GM12878 (cell line): ENCODE data around the gene RAP1GAP2. TPM values are rescaled to one million over a fixed set of nuclear protein-coding genes. Genes with fewer than 3 reads are reported as not detected.

Experiments used
- ATAC-seq: fragments of 200-7000 bp; cut with Tn5 transposase; 3 replicates; pipeline ENCODE4 v1.9.1; 2020; ENCODE audit warnings: mild to moderate bottlenecking, moderate library complexity
- BruUV-seq: library from RNA; stranded (reverse); fragments of 400-500 nt; replicated peaks from 2 replicates; lab custom pipeline; 2021; lab: Mats Ljungman, UMichigan
- CTCF ChIA-PET: fragments of 300-600 bp; sonication (Branson Sonifier 250); formaldehyde crosslinking; extraction: SDS; loops from one replicate; lab custom pipeline; 2021; ENCODE audit warnings: inconsistent platforms; lab: Yijun Ruan, JAX
- POLR2A ChIA-PET: fragments of 350-600 bp; formaldehyde crosslinking; extraction: SDS; loops from one replicate; lab custom pipeline; 2021; ENCODE audit warnings: inconsistent platforms; lab: Charles Lee
- RAD21 ChIA-PET: fragments of 300-600 bp; sonication (Branson Sonifier 250); formaldehyde crosslinking; loops from one replicate; lab custom pipeline; 2023; ENCODE audit warnings: antibody characterized with exemption; ENCODE audit not compliant: unreplicated experiment; lab: Charles Lee
- SMC1A ChIA-PET: fragments of 300-600 bp; sonication (Branson Sonifier 250); formaldehyde crosslinking; loops from one replicate; lab custom pipeline; 2023; ENCODE audit not compliant: unreplicated experiment, uncharacterized antibody; lab: Charles Lee
- DNase-seq: peaks from one replicate; pipeline ENCODE4 v3.0.0-alpha.2; 2011; ENCODE audit warnings: low read depth, low spot score
- FAIRE-seq: peaks from 3 replicates; lab custom pipeline; 2011; peaks lifted over from hg19 to GRCh38; lab: Jason Lieb, UNC
- H2AFZ ChIP-seq: 2 replicates; pipeline ENCODE4 v1.6.0; 2011; ENCODE audit warnings: low read depth, low read length, control low read depth; ENCODE audit not compliant: control insufficient read depth
- H3K27ac ChIP-seq: 2 replicates; pipeline ENCODE4 v1.5.1; 2011; ENCODE audit warnings: control low read depth; ENCODE audit not compliant: control insufficient read depth, insufficient read depth
- H3K27me3 ChIP-seq, 2 experiments: replicated peaks in 1 of 2; 2 replicates each; pipeline versions ENCODE4 v1.6.0 to v1.6.1; 2011; ENCODE audit warnings: low read length in 1 of 2; ENCODE audit not compliant: control insufficient read depth in 2 of 2, insufficient read depth in 2 of 2
- H3K36me3 ChIP-seq, 2 experiments: 2 replicates each; pipeline ENCODE4 v1.5.1; 2011; ENCODE audit warnings: low read length in 1 of 2; ENCODE audit not compliant: control insufficient read depth in 2 of 2, insufficient read depth in 2 of 2
- H3K4me1 ChIP-seq: 2 replicates; pipeline ENCODE4 v1.6.1; 2011; ENCODE audit warnings: mild to moderate bottlenecking, low read length, moderate library complexity, mixed read lengths; ENCODE audit not compliant: control insufficient read depth, insufficient read depth
- H3K4me2 ChIP-seq: 2 replicates; pipeline ENCODE4 v1.6.0; 2011; ENCODE audit warnings: control low read depth; ENCODE audit not compliant: control insufficient read depth, insufficient read depth
- H3K4me3 ChIP-seq: fragments of 200-600 bp; sonication (generic); 2 replicates; pipeline ENCODE4 v1.5.1; 2016
- H3K79me2 ChIP-seq: 2 replicates; pipeline ENCODE4 v1.6.0; 2011; ENCODE audit warnings: low read length; ENCODE audit not compliant: control insufficient read depth, insufficient read depth
- H3K9ac ChIP-seq: 2 replicates; pipeline ENCODE4 v1.8.0; 2011; ENCODE audit warnings: low read length, control low read depth, mixed read lengths; ENCODE audit not compliant: control insufficient read depth, insufficient read depth
- H3K9me3 ChIP-seq: replicated peaks from 3 replicates; pipeline ENCODE4 v1.5.1; 2011; ENCODE audit warnings: mild to moderate bottlenecking, low read length; ENCODE audit not compliant: control insufficient read depth, insufficient read depth
- H4K20me1 ChIP-seq: 2 replicates; pipeline ENCODE4 v1.6.0; 2011; ENCODE audit not compliant: control insufficient read depth, insufficient read depth
- BCL11A ChIP-seq: IDR thresholded peaks from 2 replicates; pipeline ENCODE4 v1.6.1; 2011; ENCODE audit warnings: low read depth, low read length
- NFYB ChIP-seq: IDR thresholded peaks from 2 replicates; pipeline ENCODE4 v1.6.1; 2011; ENCODE audit warnings: low read depth, mild to moderate bottlenecking, low read length, improper control_type of control experiment, moderate library complexity; ENCODE audit not compliant: insufficient read depth
- SMAD1 ChIP-seq: fragments of 450-650 bp; IDR thresholded peaks from 2 replicates; pipeline ENCODE4 v1.6.1; 2018; ENCODE audit warnings: mild to moderate bottlenecking, low read depth; ENCODE audit not compliant: partially characterized antibody
- ZNF207 ChIP-seq: fragments of 450-650 bp; IDR thresholded peaks from 2 replicates; pipeline ENCODE4 v1.6.1; 2014; ENCODE audit warnings: antibody characterized with exemption, mild to moderate bottlenecking, borderline replicate concordance
- WGBS: methylation state at CpG from one replicate; pipeline ENCODE4 v1.1.6; 2016; ENCODE audit warnings: low lambda C conversion rate; ENCODE audit not compliant: insufficient replicate concordance, insufficient coverage; ENCODE audit errors: missing lambda C conversion rate; 5-methylcytosine and 5-hydroxymethylcytosine counted together
- in situ Hi-C: fragments of 300-500 bp; cut with MboI; formaldehyde crosslinking; loops from 9 replicates; pipeline ENCODE4 v1.14.3; 2018; ENCODE audit warnings: mixed read lengths
- intact Hi-C: fragments of 100-400 bp; cut with micrococcal nuclease; formaldehyde crosslinking; loops from one replicate; pipeline ENCODE4 v1.14.2; 2022; ENCODE audit not compliant: unreplicated experiment
- polyA plus RNA-seq, 11 experiments: library from polyadenylated mRNA; depleted of rRNA in 4 of 11; unstranded in 6 of 11; stranded (reverse) in 5 of 11; fragments of >200 nt; fragmentation: Nextera tagmentation in 4 of 11; fragmentation: Illumina TruSeq in 1 of 11; extraction: Ambion mirVana in 4 of 11; extraction: Trizol in 1 of 11; gene quantifications; 1 replicate in 1 of 11; 2 replicates in 10 of 11; pipeline versions ENCODE4 v1.2.1 to v1.2.3, GENCODE V29; 2011 to 2016; ENCODE audit warnings: inconsistent platforms in 2 of 11, missing spikeins in 2 of 11, low read depth in 1 of 11
- total RNA-seq, 4 experiments: library from RNA; depleted of rRNA in 3 of 4; stranded (reverse); fragments of >200 nt in 3 of 4; fragmentation: Illumina TruSeq in 1 of 4; extraction: Trizol in 1 of 4; gene quantifications; 2 replicates each; pipeline versions ENCODE4 v1.2.1 to v1.2.3, GENCODE V29; 2013 to 2021
- TF ChIP-seq, protein P1 (sequence below): fragments of 450-650 bp; formaldehyde crosslinking; IDR thresholded peaks from 2 replicates; pipeline ENCODE4 v1.4.0; 2022; ENCODE audit warnings: mild to moderate bottlenecking, moderate library complexity
- TF ChIP-seq, protein P2 (sequence below): IDR thresholded peaks from 2 replicates; pipeline ENCODE4 v1.6.1; 2011; ENCODE audit warnings: borderline replicate concordance, low read depth, mild to moderate bottlenecking, moderate library complexity, mixed read lengths, low read length; ENCODE audit not compliant: insufficient read depth; ENCODE audit errors: extremely low read length

RAP1GAP2 gene
- total and polyA plus RNA-seq, 10 of the 15 experiments (the other 5 are each of a cell fraction or from before 2014, with no cell fraction given), result 0.03 to 0.95 (median 0.49) TPM; not detected in 2

DNA sequence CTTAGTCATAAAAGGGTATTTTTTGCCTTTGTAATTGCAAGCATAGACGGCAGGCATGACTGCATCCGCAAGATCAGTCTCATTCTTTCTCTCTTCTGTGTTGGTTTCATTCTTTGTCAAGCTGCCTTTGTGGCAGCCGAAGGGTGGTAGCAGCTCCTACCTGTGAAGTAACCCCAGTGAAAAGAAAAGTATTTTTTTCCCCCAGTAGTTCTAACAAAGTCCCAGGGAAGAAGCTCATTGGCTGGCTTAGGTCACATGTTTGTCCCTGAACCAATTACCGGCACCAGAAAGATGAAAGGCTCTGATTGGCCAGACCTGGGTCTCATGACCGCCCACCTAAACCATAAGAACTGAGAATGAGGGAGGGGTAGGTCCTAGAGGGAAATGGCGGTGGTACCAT, 110.7 kb downstream of the RAP1GAP2 start:
- BruUV-seq, result no TSS peak
- ChIA-PET CTCF (interaction anchor here (1.4 kb wide), 1 partner anchor 127 kb away, joined by 3 read pairs; no protein-coding TSS in a partner anchor), SMC1A (no interaction called here), POLR2A (no interaction called here), RAD21 (no interaction called here)
- no peak overlapping the region for H3K27ac ChIP-seq
- no peaks in the 10 kb centered on the region for H3K27me3 ChIP-seq
- H3K9me3 ChIP-seq, result peaks cover 2% of the 10 kb centered on the region; the same call in 2 of the 3 replicates
- no peaks in the 10 kb centered on the region for H3K36me3 ChIP-seq
- DNase-seq (no peak), FAIRE-seq (no peak), ATAC-seq (no peak)
- no peaks in the 10 kb centered on the region for H3K79me2 ChIP-seq
- no peak overlapping the region for H3K4me2 ChIP-seq
- H3K4me3 ChIP-seq, result no peak overlapping the region
- no peak overlapping the region for H3K9ac ChIP-seq
- H3K4me1 ChIP-seq, result no peaks in the 10 kb centered on the region
- WGBS, result 41% methylated on average over 6 of the region's 6 CpGs
- TF ChIP-seq SMAD1, result no peak
- TF ChIP-seq, protein P1, sequence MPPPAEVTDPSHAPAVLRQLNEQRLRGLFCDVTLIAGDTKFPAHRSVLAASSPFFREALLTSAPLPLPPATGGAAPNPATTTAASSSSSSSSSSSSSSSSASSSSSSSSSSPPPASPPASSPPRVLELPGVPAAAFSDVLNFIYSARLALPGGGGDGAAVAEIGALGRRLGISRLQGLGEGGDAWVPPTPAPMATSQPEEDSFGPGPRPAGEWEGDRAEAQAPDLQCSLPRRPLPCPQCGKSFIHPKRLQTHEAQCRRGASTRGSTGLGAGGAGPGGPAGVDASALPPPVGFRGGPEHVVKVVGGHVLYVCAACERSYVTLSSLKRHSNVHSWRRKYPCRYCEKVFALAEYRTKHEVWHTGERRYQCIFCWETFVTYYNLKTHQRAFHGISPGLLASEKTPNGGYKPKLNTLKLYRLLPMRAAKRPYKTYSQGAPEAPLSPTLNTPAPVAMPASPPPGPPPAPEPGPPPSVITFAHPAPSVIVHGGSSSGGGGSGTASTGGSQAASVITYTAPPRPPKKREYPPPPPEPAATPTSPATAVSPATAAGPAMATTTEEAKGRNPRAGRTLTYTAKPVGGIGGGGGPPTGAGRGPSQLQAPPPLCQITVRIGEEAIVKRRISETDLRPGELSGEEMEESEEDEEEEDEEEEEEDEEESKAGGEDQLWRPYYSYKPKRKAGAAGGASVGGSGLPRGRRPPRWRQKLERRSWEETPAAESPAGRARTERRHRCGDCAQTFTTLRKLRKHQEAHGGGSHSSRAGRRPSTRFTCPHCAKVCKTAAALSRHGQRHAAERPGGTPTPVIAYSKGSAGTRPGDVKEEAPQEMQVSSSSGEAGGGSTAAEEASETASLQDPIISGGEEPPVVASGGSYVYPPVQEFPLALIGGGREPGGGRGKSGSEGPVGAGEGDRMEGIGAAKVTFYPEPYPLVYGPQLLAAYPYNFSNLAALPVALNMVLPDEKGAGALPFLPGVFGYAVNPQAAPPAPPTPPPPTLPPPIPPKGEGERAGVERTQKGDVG (CRISPR knock-in tag), result no peak
- peak; percentile 65; the same call in 1 of the 2 replicates for TF ChIP-seq NFYB
- TF ChIP-seq ZNF207, result no peak
- TF ChIP-seq, protein P2, sequence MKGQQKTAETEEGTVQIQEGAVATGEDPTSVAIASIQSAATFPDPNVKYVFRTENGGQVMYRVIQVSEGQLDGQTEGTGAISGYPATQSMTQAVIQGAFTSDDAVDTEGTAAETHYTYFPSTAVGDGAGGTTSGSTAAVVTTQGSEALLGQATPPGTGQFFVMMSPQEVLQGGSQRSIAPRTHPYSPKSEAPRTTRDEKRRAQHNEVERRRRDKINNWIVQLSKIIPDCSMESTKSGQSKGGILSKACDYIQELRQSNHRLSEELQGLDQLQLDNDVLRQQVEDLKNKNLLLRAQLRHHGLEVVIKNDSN, result peak; percentile 30
- TF ChIP-seq BCL11A, result no peak
- H2AFZ ChIP-seq, result no peak overlapping the region
- in situ Hi-C loops (no loop called here), intact Hi-C loops (no loop called here)
- H4K20me1 ChIP-seq, result no peaks in the 10 kb centered on the region
